ENCODE measurements around the gene RAP1GAP2.

Gene RAP1GAP2

GRCh38 chr17:2852729-2853282 lies 56.6 kb downstream of the RAP1GAP2 start:
- DNase-seq (ENCODE audit: low read depth in 2 of 3, low spot score in 1 of 3): no peak

GRCh38 chr17:2853283-2854142 lies 57.3 kb downstream of the RAP1GAP2 start:
- DNase-seq (ENCODE audit: low read depth in 2 of 3, low spot score in 1 of 3): no peak

- no peak for DNase-seq (ENCODE audit: low read depth in 2 of 3, low spot score in 1 of 3)
Observed at GRCh38 chr17:2854143-2855055, 58.2 kb downstream of the RAP1GAP2 start.

GRCh38 chr17:2855063-2855600 lies 58.9 kb downstream of the RAP1GAP2 start:
- DNase-seq (ENCODE audit: low read depth in 2 of 3, low spot score in 1 of 3): no peak

DNA sequence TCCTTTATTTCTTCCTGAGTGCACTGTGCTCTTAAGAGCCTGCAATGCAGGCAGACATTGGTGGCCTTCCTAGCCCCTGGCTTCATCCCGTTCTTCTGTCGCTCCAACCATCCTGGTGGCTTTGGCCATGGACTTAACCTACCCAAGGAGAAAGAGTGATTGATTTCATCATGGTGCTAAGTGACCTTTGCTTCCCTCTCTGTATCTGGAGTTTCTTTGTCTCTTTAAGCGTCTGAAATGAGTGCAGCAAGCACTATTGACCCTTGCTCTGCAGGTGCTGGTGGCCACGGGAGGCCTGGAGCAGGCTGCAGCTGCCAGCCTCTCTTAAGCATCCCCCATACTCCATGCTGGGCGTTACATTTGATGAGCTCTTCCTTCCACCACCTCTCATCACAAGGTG lies 60.5 kb downstream of the RAP1GAP2 start:
- no peak for DNase-seq (ENCODE audit: low read depth in 2 of 3, low spot score in 1 of 3)

DNA sequence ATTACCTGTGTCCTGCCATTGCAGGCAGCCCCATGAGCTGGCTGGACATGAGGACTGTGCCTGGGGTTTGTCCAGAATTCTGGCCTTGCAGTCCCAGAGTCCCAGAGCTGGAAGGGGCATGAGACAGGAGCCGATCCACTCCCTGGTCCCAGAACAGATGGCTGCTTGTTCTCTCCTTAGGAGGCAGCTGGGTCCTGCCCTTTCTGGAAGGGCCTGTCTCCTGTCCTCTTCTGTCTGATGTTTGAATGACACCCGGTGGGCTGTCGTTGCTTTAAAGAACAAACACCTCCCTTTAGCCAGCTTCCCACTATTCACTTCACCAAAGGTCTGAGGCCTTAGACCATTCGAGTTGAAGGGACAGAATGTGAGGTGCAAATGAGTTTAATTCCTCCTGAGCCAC lies 63.8 kb downstream of the RAP1GAP2 start:
- no peak for DNase-seq (ENCODE audit: low read depth in 2 of 3, low spot score in 1 of 3)

DNA sequence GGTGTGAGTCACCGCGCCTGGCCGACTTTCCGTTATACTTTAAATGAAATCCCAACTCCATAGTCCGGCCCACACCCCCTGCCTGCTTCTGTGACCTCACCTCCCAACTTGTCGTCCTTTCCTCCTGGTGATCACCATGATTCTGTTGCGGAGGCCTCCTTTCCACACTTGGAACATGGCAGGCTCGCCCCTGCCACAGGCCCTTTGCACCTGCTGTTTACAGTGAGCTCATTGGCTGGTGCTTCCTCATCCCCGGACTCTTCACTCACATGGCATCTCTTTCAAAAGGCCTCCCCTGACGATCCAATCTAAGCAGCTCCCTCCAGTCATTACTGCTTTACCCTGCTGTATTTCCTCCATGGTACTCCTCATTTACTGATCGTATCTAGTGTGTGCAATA lies 64.6 kb downstream of the RAP1GAP2 start:
- no peak for DNase-seq (ENCODE audit: low read depth in 2 of 3, low spot score in 1 of 3)

- no peak for DNase-seq (ENCODE audit: low read depth in 2 of 3, low spot score in 1 of 3)
Observed at GRCh38 chr17:2862197-2862596, 66.0 kb downstream of the RAP1GAP2 start.

- no peak for DNase-seq (ENCODE audit: low read depth in 2 of 3, low spot score in 1 of 3)
Observed at GRCh38 chr17:2863204-2863603, 67.0 kb downstream of the RAP1GAP2 start.

- no peak for DNase-seq (ENCODE audit: low read depth in 2 of 3, low spot score in 1 of 3)
Observed at GRCh38 chr17:2865228-2865627, 69.0 kb downstream of the RAP1GAP2 start.

DNA sequence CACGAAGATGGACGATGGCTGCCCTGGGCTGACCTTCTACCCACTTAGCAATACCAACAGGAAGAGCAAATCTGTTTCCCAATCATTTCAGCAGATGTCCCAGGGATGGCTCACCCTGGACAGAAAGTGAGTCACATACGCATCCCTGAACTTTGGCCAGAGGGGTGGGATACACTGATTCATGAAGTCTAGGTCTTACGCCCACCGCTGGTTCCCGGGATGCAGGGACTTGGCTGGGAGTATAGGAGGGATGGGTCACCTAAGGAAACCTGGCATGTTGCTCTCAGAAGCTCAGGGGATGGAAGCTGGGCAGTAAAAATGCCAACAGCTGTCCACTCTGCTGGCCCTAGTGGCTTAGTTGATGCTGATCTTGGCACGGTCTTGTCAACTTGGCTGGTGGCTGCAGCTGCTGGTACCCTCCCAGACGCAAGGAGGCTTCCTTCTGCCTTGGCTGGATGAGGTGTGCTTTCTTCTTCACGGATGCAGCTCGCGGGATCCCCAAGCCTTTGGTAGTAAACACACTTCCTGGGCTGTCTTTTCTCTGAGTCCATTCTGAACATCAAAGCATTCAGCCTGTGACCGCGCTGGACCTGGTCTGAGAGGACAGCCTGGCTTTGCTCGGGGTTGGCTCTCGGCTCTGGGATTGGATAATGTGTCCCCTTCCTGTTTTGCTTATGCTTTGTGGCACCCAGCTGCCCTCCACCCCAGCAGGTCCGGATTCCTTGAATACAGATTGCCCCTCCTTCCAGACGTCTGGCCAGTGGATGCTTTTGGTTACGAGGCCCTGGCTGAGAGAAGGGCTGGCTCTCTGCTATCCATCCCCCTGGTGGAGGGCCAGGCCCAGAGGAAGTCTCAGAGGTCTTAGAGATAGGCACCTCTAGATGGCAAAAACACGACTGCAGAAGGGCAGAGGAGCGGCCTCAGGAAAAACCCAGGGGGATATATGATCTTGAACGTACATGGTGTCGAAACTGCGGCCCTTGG lies 71.5 kb downstream of the RAP1GAP2 start:
- DNase-seq (ENCODE audit: low read depth in 2 of 3, low spot score in 1 of 3): no peak

DNA sequence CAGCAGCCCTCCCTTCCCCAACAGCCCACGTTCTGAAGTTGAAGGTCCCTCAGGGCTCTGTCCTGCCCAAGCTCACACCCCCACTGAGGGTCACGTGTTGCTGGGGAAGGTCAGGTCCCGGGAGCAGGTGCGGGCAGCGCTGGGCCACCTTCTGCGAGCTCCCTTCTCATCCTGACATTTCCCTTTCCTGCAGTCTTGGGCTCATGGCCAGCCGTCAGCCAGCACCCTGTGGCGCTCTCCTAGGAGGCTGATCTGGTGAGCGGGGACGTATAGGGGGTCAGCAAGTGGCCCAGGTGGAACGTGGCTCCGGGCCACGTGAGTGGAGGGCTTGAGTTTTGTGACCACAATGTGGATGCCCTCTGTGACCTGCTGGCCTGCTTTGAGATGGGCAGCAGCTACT lies 73.4 kb downstream of the RAP1GAP2 start:
- no peak for DNase-seq (ENCODE audit: low read depth in 2 of 3, low spot score in 1 of 3)

DNA sequence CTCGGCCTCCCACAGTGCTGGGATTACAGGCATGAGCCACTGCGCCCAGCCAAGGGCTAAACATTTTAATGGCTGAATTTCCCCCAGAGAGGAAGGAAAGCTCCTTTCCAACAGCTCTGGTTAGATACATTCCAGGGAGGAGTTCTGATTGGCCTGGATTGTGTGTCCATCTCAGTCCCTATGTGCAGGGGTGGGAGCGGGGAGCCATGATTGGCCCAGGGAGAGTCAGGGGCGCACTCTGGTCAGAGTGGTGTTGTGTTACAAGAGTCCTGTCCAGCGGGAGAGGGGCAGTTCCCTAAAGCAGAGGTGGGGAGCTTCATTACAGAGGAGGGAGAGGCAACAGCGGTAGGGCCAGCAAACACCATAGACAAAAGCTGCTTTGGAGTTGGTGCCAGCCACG lies 75.0 kb downstream of the RAP1GAP2 start:
- DNase-seq (ENCODE audit: low read depth in 2 of 3, low spot score in 1 of 3): no peak

GRCh38 chr17:2871720-2872119 lies 75.5 kb downstream of the RAP1GAP2 start:
- no peak for DNase-seq (ENCODE audit: low read depth in 2 of 3, low spot score in 1 of 3)

DNA sequence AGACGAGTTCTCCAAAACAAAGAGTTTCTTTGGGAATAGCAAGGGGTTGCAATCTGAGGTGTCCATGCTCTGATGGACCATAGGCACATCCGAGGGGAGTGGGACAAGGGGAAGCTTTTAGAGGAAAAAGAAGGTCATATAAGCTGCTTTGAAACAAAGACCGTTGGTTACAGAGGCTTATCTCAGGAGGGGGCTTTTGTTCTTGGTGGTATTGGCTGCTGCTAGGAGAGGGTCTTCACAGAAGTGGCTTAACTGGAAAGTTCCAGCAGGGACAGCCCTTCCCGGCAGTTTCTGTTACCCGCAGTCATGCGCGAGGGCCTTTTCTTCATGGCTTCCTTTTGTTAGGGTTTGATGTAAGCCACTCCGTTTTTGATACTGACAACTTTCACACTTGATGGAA lies 76.0 kb downstream of the RAP1GAP2 start:
- DNase-seq (ENCODE audit: low read depth in 2 of 3, low spot score in 1 of 3): no peak

- DNase-seq (ENCODE audit: low read depth in 2 of 3, low spot score in 1 of 3): no peak
Observed at GRCh38 chr17:2874189-2874686, 78.0 kb downstream of the RAP1GAP2 start.

- DNase-seq (ENCODE audit: low read depth in 2 of 3, low spot score in 1 of 3): no peak
Observed at GRCh38 chr17:2875608-2876007, 79.4 kb downstream of the RAP1GAP2 start.

- no peak for DNase-seq (ENCODE audit: low read depth in 2 of 3, low spot score in 1 of 3)
Observed at GRCh38 chr17:2876467-2876866, 80.2 kb downstream of the RAP1GAP2 start.

GRCh38 chr17:2878751-2879254 lies 82.6 kb downstream of the RAP1GAP2 start:
- no peak for DNase-seq (ENCODE audit: low read depth in 2 of 3, low spot score in 1 of 3)

- DNase-seq (ENCODE audit: low read depth in 2 of 3, low spot score in 1 of 3): no peak
Observed at GRCh38 chr17:2880050-2880449, 83.8 kb downstream of the RAP1GAP2 start.

Measured in stimulated activated CD4-positive, alpha-beta T cell treated with anti-CD3 and anti-CD28 coated beads, Interleukin-12 subunit alpha, Interleukin-12 subunit beta, amount 100 ng/mL, for 48 hours (primary cell).